CD4-positive, alpha-beta T cell treated with Interleukin-6 at 100 ng/mL for 8 hours (primary cell): ENCODE measurements around the gene ELAC1.

Experiments used
- DNase-seq: peaks from one replicate; pipeline ENCODE4 v3.0.0-alpha.2; 2020; ENCODE audit warnings: mixed read lengths, low spot score

ELAC1 gene

DNA sequence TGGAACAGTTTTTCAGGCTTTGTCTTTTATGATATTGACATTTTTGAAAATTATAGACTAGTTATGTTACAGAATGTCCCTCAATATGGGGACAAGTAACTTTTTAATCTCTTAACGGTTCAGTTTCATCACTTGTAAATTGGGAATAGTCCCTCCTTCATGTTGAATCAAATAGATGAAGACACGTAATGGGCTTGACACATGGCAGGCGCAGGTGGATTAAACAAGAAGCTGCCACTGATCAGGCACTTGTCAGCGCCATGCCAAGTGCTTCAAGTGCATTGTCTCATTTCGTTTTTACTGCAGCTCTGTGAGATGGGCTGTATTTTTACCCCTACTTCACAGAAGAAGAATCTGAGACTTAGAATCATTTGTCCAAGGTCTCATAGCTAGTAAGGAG, 52.7 kb downstream of the ELAC1 start:
- no peak for DNase-seq

DNA sequence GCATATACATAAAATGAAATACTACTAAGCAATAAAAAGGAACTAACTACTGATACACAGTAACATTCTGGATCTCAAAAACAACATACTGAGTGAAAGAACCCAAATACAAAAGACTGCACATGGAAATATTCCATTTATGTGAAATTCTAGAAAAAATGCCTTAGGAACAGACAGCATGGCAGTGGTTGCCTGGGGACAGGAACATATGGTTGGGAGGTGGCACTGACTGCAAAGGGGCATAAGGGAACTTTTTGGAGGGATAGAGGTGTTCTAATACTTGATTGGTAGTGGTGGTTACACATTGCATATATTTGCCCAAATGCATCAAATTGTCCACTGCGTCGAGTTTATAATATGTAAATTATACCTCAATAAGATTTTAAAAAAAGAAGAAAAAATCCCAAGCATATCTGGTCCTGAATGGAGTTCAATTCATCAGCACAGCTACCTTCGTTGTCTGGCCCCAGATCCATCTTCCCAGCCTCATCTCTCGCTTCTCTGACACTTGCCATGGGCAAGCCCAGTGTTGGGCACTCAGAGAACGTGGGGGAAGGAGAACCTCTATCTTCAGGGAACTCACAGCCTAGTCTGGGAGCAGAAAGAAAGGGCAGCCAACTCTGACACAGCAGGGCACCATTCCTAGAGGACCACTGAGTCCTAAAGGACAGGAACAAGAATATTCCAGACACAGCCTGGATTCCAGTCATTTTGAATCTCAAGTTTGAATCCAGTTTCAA, 53.6 kb downstream of the ELAC1 start:
- no peak for DNase-seq

DNA sequence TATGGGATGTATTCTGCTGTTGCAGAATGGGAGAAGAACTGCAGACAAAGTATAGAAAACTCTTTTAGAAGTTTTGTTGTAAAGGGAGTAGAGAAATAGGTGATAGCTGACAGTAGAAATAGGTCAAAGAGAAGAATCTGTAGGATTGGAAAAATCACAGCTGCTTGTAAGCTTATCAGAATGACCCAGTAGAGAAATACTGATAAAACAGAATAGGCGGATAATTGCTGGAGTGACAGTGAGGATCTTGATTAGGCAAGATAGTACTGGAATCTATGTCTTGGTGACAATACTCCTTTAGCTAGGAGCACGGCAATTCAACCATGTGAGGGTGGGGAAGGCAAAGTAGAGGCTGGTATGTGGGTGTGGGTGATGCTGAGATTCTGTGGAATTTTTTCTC, 57.7 kb downstream of the ELAC1 start:
- DNase-seq = no peak

- DNase-seq = no peak
Observed at GRCh38 chr18:51028201-51028805, 60.5 kb downstream of the ELAC1 start.

DNA sequence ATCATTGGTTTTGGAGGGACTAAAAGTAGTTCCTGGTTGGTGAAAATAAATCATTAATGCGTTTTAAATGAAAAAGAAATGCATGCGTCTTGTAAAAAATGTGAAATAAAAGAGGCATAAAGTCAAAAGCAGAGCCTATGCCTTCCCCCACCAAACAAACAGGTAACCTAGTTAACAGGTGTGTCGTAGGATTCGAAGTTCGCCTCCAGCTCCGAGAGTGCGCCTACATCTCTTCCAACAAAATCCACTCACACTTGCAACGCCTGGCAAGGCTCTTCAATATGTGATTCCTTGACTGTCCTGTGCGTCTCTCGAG, 61.5 kb downstream of the ELAC1 start:
- no peak for DNase-seq

GRCh38 chr18:51029694-51030536, 62.1 kb downstream of the ELAC1 start, which contains the start of gene SMAD4:
TSS of gene SMAD4 (plus strand) at chr18:51030213. CDS start at chr18:51047047, 16,834 bp downstream.
- DNase-seq = peak; percentile 97

- DNase-seq = peak; percentile 59
Observed at GRCh38 chr18:51030537-51031258, 62.9 kb downstream of the ELAC1 start.

DNA sequence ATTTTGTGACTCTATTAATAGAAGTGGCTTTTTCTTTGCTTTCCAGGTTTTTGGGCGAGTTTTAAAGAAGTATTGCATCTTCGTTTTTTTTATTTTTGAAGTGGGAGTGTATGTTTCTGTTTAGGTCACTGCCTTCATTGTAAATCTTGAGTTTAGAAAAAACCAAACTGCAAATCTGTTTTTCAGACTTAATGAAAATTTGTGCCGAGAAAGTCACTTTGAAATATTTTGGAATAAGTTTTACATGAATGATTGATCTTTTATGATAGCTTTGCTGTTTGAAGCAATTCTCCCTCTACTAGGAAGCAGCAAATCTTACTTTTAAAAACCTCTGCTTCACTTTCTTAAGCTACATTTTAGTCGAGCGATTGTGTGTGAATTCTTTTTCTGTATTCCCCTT, 64.4 kb downstream of the ELAC1 start:
- DNase-seq = no peak

GRCh38 chr18:51037230-51037629, 69.4 kb downstream of the ELAC1 start:
- DNase-seq = no peak
